ENCODE measurements around the gene ZNF236. TPM values are rescaled to one million over a fixed set of nuclear protein-coding genes. Genes with fewer than 3 reads are reported as not detected.

Gene ZNF236
- total and polyA plus RNA-seq, 7 donors: 0.60 to 26.6 (median 18.9) TPM

- WGBS, 2 donors: 91% methylated on average over 9 of the region's 9 CpGs
- intact Hi-C loops (cut with DNase I): no loop called here
- H3K4me1 ChIP-seq: peaks cover 0 to 6% (median 3%) of the 10 kb centered on the region in 4 donors
Observed at GRCh38 chr18:76985951-76986236, 163.5 kb downstream of the ZNF236 start.

GRCh38 chr18:76986406-76986805 is 164.0 kb downstream of the ZNF236 start:
- no peaks in the 10 kb centered on the region for H3K27me3 ChIP-seq
- 84 to 91% methylated on average over 7 of the region's 7 CpGs for WGBS, 2 donors
- no peak for TF ChIP-seq POLR2A (IDR thresholded peaks at IDR 0.05)
- TF ChIP-seq POLR2AphosphoS5 (IDR thresholded peaks at IDR 0.05): no peak
- no peak for TF ChIP-seq CTCF (IDR thresholded peaks at IDR 0.05)
- no peak for TF ChIP-seq EP300 (IDR thresholded peaks at IDR 0.05)
- H3K4me3 ChIP-seq: no peak overlapping the region
- no peak for DNase-seq
- no peaks in the 10 kb centered on the region for H3K36me3 ChIP-seq
- H3K9me3 ChIP-seq: no peaks in the 10 kb centered on the region
- intact Hi-C loops (cut with DNase I): no loop called here
- H3K27ac ChIP-seq: no peak overlapping the region
- H3K4me1 ChIP-seq: peaks cover 0 to 6% (median 3%) of the 10 kb centered on the region in 4 donors

More at GRCh38 chr18:76985951-76986236, 163.5 kb downstream of the ZNF236 start:
- no peak for TF ChIP-seq POLR2A (IDR thresholded peaks at IDR 0.05)
- TF ChIP-seq CTCF (IDR thresholded peaks at IDR 0.05): no peak
- no peak for TF ChIP-seq POLR2AphosphoS5 (IDR thresholded peaks at IDR 0.05)
- TF ChIP-seq EP300 (IDR thresholded peaks at IDR 0.05): no peak
- no peak overlapping the region for H3K27ac ChIP-seq
- no peak overlapping the region for H3K4me3 ChIP-seq
- no peaks in the 10 kb centered on the region for H3K9me3 ChIP-seq
- H3K36me3 ChIP-seq: no peaks in the 10 kb centered on the region
- DNase-seq: no peak
- H3K27me3 ChIP-seq: no peaks in the 10 kb centered on the region

GRCh38 chr18:76988031-76988826 is 165.9 kb downstream of the ZNF236 start:
- WGBS, 2 donors: 81 to 88% methylated on average over 27 of the region's 27 CpGs

GRCh38 chr18:76988827-76989646 is 166.7 kb downstream of the ZNF236 start:
- Histone ChIP-seq H3K27ac (peak overlapping the region in 2 of 4 donors; percentile 9 to 15), H3K9me3 (no peaks in the 10 kb centered on the region), H3K4me3 (no peak overlapping the region), H3K4me1 (no peaks in the 10 kb centered on the region), H3K36me3 (no peaks in the 10 kb centered on the region), H3K27me3 (no peaks in the 10 kb centered on the region)
- TF ChIP-seq EP300 (IDR thresholded peaks at IDR 0.05): no peak
- no peak for TF ChIP-seq POLR2AphosphoS5 (IDR thresholded peaks at IDR 0.05)
- TF ChIP-seq POLR2A (IDR thresholded peaks at IDR 0.05): no peak
- no peak for TF ChIP-seq CTCF (IDR thresholded peaks at IDR 0.05)
- intact Hi-C loops (cut with DNase I): no loop called here
- WGBS, 2 donors: 92% methylated on average over 29 of the region's 29 CpGs
- DNase-seq: no peak

More at GRCh38 chr18:76988031-76988826, 165.9 kb downstream of the ZNF236 start:
- Histone ChIP-seq H3K4me3 (peak overlapping the region in 1 of 4 donors; percentile 1), H3K9me3 (no peaks in the 10 kb centered on the region), H3K36me3 (no peaks in the 10 kb centered on the region), H3K27ac (peak overlapping the region in 3 of 4 donors; percentile 9 to 42 (median 15)), H3K27me3 (no peaks in the 10 kb centered on the region), H3K4me1 (peaks cover 0 to 2% (median under 1%) of the 10 kb centered on the region in 4 donors)
- DNase-seq: no peak
- no peak for TF ChIP-seq EP300 (IDR thresholded peaks at IDR 0.05)
- TF ChIP-seq POLR2AphosphoS5 (IDR thresholded peaks at IDR 0.05): no peak
- TF ChIP-seq CTCF (IDR thresholded peaks at IDR 0.05): no peak
- TF ChIP-seq POLR2A (IDR thresholded peaks at IDR 0.05): no peak
- intact Hi-C loops (cut with DNase I): no loop called here

Measured in sigmoid colon (tissue), 7 donors.